ENCODE data around the gene TBX4.
A peak's percentile ranks its signal among the peaks of the same experiment; 100 is the strongest.

TBX4 gene

DNA sequence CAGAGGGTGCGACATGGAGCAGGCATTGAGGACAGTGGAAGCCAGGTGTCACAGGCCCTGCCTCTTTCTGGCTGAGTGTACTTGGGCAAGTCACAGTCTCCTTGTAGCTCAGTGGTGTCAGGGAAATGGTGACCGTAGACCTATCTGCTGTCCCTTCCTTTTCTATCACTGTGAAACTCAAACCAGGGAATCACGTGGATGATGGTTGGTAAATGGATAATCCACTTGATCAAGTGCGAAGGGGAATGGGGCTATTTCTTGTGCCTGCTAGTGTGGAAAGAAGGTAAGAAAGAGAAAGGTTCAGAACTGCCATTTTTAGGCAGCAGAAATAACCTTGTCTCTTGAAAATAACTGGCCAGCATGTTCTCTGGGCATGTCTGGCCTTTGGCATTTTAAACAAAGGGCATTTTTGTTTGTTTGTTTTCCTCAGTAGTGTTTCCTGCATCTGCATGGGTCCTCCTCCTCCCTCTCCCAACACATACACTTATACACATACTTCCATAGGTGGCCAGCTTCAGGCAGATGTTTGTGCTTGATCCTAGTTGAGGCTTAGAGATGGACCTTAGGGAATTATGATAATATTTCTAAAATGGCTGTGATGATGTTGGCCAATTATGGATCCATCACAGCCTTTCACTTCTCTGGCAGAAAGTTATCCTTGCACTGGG is 7.1 kb downstream of the TBX4 start:
- TF ChIP-seq CTCF (IDR thresholded peaks at IDR 0.05; ENCODE audit: insufficient read depth, low read length, missing control alignments) = no peak
- ChIA-PET CTCF (interaction anchor here (0.7 kb wide), 1 partner anchor 43 kb away, joined by 3 read pairs; no protein-coding TSS in a partner anchor), POLR2A (no interaction called here)
- DNase-seq (ENCODE audit: low read depth, low spot score) = no peak
- H3K4me3 ChIP-seq (ENCODE audit: low read depth, low read length) = no peak overlapping the region

DNA sequence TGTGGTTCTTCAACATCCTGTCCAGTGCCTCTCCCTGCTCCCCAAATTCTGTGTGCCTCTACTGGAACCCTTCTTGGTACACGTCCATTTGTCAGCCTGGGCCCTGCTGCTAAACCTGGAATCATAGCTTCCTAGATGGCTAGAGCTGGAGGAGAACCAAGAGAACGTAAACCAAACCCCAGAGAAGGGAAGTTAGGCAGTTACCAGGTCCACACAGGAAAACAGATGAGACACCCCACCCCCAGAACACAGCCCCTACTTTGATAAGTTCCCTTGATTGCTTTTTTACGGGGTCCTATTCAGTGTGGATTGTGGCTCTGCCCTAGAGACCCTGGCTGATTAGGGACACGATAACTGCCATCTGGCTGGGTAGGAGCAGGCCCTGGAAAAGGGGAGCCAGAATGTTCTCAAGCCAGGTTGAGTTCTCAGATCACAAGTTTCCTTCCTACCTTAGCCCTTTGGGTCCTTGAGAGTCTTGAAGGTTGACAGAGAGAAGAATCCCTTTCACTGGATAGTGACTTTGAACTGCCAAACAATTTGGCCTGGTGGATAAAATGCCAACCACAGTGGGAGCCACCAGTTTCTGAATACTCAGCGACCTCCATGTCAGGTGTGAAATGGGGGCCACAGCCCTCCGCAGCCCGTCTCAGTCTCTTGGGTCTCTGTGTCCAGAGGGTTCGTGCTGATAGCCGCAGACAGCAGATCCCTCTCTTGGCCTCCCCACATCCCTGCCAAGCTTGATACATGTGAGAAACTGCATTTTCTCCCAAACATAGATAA is 7.9 kb downstream of the TBX4 start:
- CTCF ChIA-PET = no interaction called here
- no peak for TF ChIP-seq CTCF (IDR thresholded peaks at IDR 0.05; ENCODE audit: insufficient read depth, low read length, missing control alignments)
- DNase-seq (ENCODE audit: low read depth, low spot score) = no peak

DNA sequence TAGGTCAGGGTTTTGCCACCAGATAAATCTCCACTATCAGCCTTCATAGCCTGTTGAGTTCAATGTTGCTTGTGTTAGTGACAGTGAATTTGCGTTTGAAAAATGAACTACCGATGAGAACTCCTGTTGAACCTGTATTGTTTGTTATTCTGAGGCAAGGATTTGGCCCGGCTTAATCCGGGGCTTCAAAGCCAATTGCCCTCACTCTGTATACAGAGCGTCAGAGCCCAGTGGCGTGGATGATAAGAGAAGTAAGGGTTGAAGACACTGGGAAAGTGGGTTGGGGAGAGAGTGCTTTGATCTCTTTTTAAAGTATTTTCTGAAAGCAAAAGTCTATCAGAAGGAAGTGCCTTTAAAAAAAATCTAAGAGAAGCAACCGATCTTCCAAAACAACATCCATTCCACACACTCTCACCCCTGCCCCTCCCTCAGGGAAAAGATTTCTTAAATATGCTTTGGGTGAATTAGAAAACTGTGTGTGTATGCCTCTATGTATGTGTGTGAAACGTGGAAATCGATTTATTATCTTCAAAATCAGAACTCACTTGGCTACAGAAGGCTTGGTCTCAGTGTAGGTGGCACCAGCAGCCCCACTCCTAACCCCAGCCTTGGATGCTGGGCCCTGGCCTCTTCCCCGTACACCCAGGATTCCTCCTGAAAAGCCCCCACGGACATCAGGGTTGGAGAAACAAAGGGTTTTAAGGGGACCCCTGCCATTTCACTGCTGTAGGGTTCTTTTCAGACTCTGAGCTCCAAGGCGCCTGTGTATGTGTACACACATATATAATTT is 8.8 kb downstream of the TBX4 start:
- ChIA-PET CTCF (no interaction called here), POLR2A (no interaction called here)
- no peak overlapping the region for H3K4me3 ChIP-seq (ENCODE audit: low read depth, low read length)
- TF ChIP-seq CTCF (IDR thresholded peaks at IDR 0.05; ENCODE audit: insufficient read depth, low read length, missing control alignments) = no peak
- DNase-seq (ENCODE audit: low read depth, low spot score) = no peak

More for the DNA sequence above, 7.9 kb downstream of the TBX4 start:
- POLR2A ChIA-PET = no interaction called here
- no peak overlapping the region for H3K4me3 ChIP-seq (ENCODE audit: low read depth, low read length)

DNA sequence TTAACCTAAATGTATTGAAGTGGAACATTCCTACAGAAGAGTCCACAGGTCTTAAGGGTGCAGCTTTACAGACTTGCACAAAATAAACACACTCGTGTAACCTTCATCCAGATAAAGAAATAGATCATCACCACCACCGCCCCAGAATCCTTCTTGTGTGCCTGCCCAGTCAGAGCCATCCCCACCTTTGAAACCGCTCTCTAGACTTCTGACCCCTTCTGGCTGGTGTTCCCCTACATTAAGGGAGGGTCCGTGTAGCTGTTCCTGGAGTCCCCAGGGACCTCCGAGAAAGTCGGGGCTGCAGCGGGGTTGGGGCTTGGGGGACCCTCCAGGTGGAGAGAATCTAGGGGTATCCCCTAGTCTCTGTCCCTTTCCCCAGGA is 9.4 kb downstream of the TBX4 start:
- TF ChIP-seq CTCF (IDR thresholded peaks at IDR 0.05; ENCODE audit: insufficient read depth, low read length, missing control alignments) = no peak
- ChIA-PET CTCF (no interaction called here), POLR2A (no interaction called here)
- H3K4me3 ChIP-seq (ENCODE audit: low read depth, low read length) = no peak overlapping the region
- no peak for DNase-seq (ENCODE audit: low read depth, low spot score)

- CTCF ChIA-PET = interaction anchor here (0.6 kb wide), 1 partner anchor 46 kb away, joined by 3 read pairs; no protein-coding TSS in a partner anchor
- H3K4me3 ChIP-seq (ENCODE audit: low read depth, low read length) = peak overlapping the region; percentile 30
- no peak for DNase-seq (ENCODE audit: low read depth, low spot score)
- TF ChIP-seq CTCF (IDR thresholded peaks at IDR 0.05; ENCODE audit: insufficient read depth, low read length, missing control alignments) = no peak
- POLR2A ChIA-PET = no interaction called here
Observed at GRCh38 chr17:61461967-61462718, 9.9 kb downstream of the TBX4 start.
